WTC11 (cell line): ENCODE measurements around the gene SPATA12. TPM values are rescaled to one million over a fixed set of nuclear protein-coding genes. Genes with fewer than 3 reads are reported as not detected.

Source experiments
- ATAC-seq: fragments of 200-7000 bp; cut with Tn5 transposase; 2 replicates; pipeline ENCODE4 v1.10.0; 2021; ENCODE audit warnings: mild to moderate bottlenecking, moderate library complexity
- CTCF ChIA-PET: fragments of 300-600 bp; sonication (Branson Sonifier 250); formaldehyde crosslinking; loops from one replicate; lab custom pipeline; 2021; ENCODE audit warnings: antibody characterized with exemption; lab: Charles Lee
- POLR2A ChIA-PET: fragments of 350-600 bp; sonication (Branson Sonifier 250); formaldehyde crosslinking; loops from one replicate; lab custom pipeline; 2021; ENCODE audit warnings: antibody characterized with exemption; lab: Charles Lee
- DNase-seq: peaks from one replicate; pipeline ENCODE4 v3.0.0; 2021; ENCODE audit warnings: low spot score
- H3K27ac Mint-ChIP-seq: 2 replicates; pipeline ENCODE4 v1.8.0; 2021; ENCODE audit warnings: mixed read lengths
- H3K27me3 Mint-ChIP-seq: 2 replicates; pipeline ENCODE4 v1.8.0; 2021; ENCODE audit warnings: low read depth, mild to moderate bottlenecking, moderate library complexity, mixed read lengths
- H3K36me3 Mint-ChIP-seq: 2 replicates; pipeline ENCODE4 v1.8.0; 2021; ENCODE audit warnings: mixed read lengths
- H3K4me1 Mint-ChIP-seq: 2 replicates; pipeline ENCODE4 v1.8.0; 2022; ENCODE audit warnings: mixed read lengths
- H3K4me3 Mint-ChIP-seq: 2 replicates; pipeline ENCODE4 v1.8.0; 2021; ENCODE audit warnings: mild to moderate bottlenecking, moderate library complexity, mixed read lengths
- H3K9me3 Mint-ChIP-seq: 2 replicates; pipeline ENCODE4 v1.8.0; 2021; ENCODE audit warnings: mixed read lengths
- CBFB ChIP-seq: sonication (generic); formaldehyde crosslinking; IDR thresholded peaks from 2 replicates; pipeline ENCODE4 v1.8.1; 2022; ENCODE audit warnings: mild to moderate bottlenecking, low read depth, missing genetic modification reagents
- CREM ChIP-seq: sonication (generic); formaldehyde crosslinking; IDR thresholded peaks from 2 replicates; pipeline ENCODE4 v1.8.1; 2022; ENCODE audit warnings: mild to moderate bottlenecking, missing genetic modification reagents, moderate library complexity
- FOXJ3 ChIP-seq: sonication (generic); formaldehyde crosslinking; IDR thresholded peaks from 2 replicates; pipeline ENCODE4 v1.9.0; 2021; ENCODE audit warnings: missing genetic modification reagents, mild to moderate bottlenecking, borderline replicate concordance
- FOXK1 ChIP-seq: sonication (generic); formaldehyde crosslinking; IDR thresholded peaks from 2 replicates; pipeline ENCODE4 v1.8.0; 2022; ENCODE audit warnings: mild to moderate bottlenecking, moderate library complexity, missing genetic modification reagents
- GTF2I ChIP-seq: fragments of 250-450 bp; sonication (Bioruptor Pico); conservative IDR thresholded peaks from 2 replicates; pipeline ENCODE4 v1.4.0; 2021; ENCODE audit warnings: mild to moderate bottlenecking
- MYBL2 ChIP-seq: sonication (generic); formaldehyde crosslinking; IDR thresholded peaks from 2 replicates; pipeline ENCODE4 v1.8.1; 2023; ENCODE audit warnings: mild to moderate bottlenecking, moderate library complexity, missing genetic modification reagents
- NFATC4 ChIP-seq: fragments of 250-450 bp; sonication (Bioruptor Pico); IDR thresholded peaks from 2 replicates; pipeline ENCODE4 v1.9.0; 2021; ENCODE audit warnings: mild to moderate bottlenecking
- NFE2L1 ChIP-seq: sonication (generic); formaldehyde crosslinking; IDR thresholded peaks from 2 replicates; pipeline ENCODE4 v1.8.1; 2023; ENCODE audit warnings: missing genetic modification reagents
- OVOL2 ChIP-seq: fragments of 250-450 bp; sonication (Bioruptor Pico); IDR thresholded peaks from 2 replicates; pipeline ENCODE4 v1.9.0; 2021; ENCODE audit warnings: mild to moderate bottlenecking, borderline replicate concordance
- SMAD3 ChIP-seq: sonication (generic); formaldehyde crosslinking; IDR thresholded peaks from 2 replicates; pipeline ENCODE4 v1.8.0; 2022; ENCODE audit warnings: missing genetic modification reagents, mild to moderate bottlenecking, borderline replicate concordance
- SMAD4 ChIP-seq: sonication (generic); formaldehyde crosslinking; IDR thresholded peaks from 2 replicates; pipeline ENCODE4 v1.8.0; 2022; ENCODE audit warnings: mild to moderate bottlenecking, missing genetic modification reagents
- SP1 ChIP-seq: sonication (generic); formaldehyde crosslinking; conservative IDR thresholded peaks from 2 replicates; pipeline ENCODE4 v1.8.1; 2022; ENCODE audit warnings: missing genetic modification reagents
- TP53 ChIP-seq: sonication (generic); formaldehyde crosslinking; IDR thresholded peaks from 2 replicates; pipeline ENCODE4 v1.8.1; 2023; ENCODE audit warnings: mild to moderate bottlenecking, missing genetic modification reagents
- total RNA-seq: library from RNA; stranded (reverse); gene quantifications from 3 replicates; pipeline ENCODE4 v1.2.3, GENCODE V29; 2021
- TF ChIP-seq, protein P1 (sequence below): sonication (generic); formaldehyde crosslinking; IDR thresholded peaks from 2 replicates; pipeline ENCODE4 v1.8.0; 2023; ENCODE audit warnings: missing genetic modification reagents, mild to moderate bottlenecking, borderline replicate concordance
- TF ChIP-seq, protein P2 (sequence below): sonication (generic); formaldehyde crosslinking; IDR thresholded peaks from 2 replicates; pipeline ENCODE4 v1.8.0; 2023; ENCODE audit warnings: missing genetic modification reagents
- TF ChIP-seq, protein P3 (sequence below): fragments of 250-450 bp; sonication (Bioruptor Pico); IDR thresholded peaks from 2 replicates; pipeline ENCODE4 v1.9.0; 2021; ENCODE audit warnings: moderate library complexity, mild to moderate bottlenecking, inconsistent platforms, borderline replicate concordance
- TF ChIP-seq, protein P4 (sequence below): fragments of 250-450 bp; sonication (Bioruptor Pico); IDR thresholded peaks from 2 replicates; pipeline ENCODE4 v1.9.0; 2021; ENCODE audit warnings: mild to moderate bottlenecking
- TF ChIP-seq, protein P5 (sequence below): sonication (generic); formaldehyde crosslinking; IDR thresholded peaks from 2 replicates; pipeline ENCODE4 v1.8.0; 2022; ENCODE audit warnings: missing genetic modification reagents
- TF ChIP-seq, protein P6 (sequence below): sonication (generic); formaldehyde crosslinking; IDR thresholded peaks from 2 replicates; pipeline ENCODE4 v1.8.1; 2022; ENCODE audit warnings: missing genetic modification reagents, borderline replicate concordance
- TF ChIP-seq, protein P7 (sequence below): sonication (generic); formaldehyde crosslinking; IDR thresholded peaks from 2 replicates; pipeline ENCODE4 v1.8.1; 2022; ENCODE audit warnings: low read depth, missing genetic modification reagents, borderline replicate concordance

Gene SPATA12
- total RNA-seq, 1 experiment from 2014 or later: 0.39 TPM

DNA sequence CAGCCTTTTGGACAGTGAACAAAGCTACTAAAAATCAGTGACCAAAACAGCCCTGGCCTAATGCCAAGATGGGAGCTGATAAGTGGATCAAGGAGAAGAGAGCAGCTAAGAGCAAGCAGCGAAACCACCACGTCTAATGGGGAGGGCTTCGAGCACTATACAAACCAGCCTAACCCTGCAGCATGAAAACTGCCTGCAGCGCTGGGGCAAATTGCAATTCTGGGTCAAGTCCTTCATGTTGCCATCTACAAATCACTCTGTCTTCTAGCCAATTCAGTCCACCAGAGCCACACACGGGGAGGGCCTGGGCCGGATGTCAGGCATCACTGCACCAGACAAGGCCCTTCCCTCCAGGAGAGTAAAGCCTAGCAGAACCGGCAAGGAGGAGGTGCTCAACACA is 30.5 kb upstream of the SPATA12 start:
- no peak for TF ChIP-seq OVOL2 (CRISPR knock-in tag)
- TF ChIP-seq, protein P1, sequence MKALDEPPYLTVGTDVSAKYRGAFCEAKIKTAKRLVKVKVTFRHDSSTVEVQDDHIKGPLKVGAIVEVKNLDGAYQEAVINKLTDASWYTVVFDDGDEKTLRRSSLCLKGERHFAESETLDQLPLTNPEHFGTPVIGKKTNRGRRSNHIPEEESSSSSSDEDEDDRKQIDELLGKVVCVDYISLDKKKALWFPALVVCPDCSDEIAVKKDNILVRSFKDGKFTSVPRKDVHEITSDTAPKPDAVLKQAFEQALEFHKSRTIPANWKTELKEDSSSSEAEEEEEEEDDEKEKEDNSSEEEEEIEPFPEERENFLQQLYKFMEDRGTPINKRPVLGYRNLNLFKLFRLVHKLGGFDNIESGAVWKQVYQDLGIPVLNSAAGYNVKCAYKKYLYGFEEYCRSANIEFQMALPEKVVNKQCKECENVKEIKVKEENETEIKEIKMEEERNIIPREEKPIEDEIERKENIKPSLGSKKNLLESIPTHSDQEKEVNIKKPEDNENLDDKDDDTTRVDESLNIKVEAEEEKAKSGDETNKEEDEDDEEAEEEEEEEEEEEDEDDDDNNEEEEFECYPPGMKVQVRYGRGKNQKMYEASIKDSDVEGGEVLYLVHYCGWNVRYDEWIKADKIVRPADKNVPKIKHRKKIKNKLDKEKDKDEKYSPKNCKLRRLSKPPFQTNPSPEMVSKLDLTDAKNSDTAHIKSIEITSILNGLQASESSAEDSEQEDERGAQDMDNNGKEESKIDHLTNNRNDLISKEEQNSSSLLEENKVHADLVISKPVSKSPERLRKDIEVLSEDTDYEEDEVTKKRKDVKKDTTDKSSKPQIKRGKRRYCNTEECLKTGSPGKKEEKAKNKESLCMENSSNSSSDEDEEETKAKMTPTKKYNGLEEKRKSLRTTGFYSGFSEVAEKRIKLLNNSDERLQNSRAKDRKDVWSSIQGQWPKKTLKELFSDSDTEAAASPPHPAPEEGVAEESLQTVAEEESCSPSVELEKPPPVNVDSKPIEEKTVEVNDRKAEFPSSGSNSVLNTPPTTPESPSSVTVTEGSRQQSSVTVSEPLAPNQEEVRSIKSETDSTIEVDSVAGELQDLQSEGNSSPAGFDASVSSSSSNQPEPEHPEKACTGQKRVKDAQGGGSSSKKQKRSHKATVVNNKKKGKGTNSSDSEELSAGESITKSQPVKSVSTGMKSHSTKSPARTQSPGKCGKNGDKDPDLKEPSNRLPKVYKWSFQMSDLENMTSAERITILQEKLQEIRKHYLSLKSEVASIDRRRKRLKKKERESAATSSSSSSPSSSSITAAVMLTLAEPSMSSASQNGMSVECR (CRISPR knock-in tag): no peak
- TF ChIP-seq, protein P2, sequence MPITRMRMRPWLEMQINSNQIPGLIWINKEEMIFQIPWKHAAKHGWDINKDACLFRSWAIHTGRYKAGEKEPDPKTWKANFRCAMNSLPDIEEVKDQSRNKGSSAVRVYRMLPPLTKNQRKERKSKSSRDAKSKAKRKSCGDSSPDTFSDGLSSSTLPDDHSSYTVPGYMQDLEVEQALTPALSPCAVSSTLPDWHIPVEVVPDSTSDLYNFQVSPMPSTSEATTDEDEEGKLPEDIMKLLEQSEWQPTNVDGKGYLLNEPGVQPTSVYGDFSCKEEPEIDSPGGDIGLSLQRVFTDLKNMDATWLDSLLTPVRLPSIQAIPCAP: no peak
- TF ChIP-seq, protein P3, sequence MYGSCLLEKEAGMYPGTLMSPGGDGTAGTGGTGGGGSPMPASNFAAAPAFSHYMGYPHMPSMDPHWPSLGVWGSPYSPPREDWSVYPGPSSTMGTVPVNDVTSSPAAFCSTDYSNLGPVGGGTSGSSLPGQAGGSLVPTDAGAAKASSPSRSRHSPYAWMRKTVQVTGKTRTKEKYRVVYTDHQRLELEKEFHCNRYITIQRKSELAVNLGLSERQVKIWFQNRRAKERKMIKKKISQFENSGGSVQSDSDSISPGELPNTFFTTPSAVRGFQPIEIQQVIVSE: no peak
- TF ChIP-seq NFATC4 (CRISPR knock-in tag): no peak
- TF ChIP-seq SMAD4 (CRISPR knock-in tag): no peak
- TF ChIP-seq CREM (CRISPR knock-in tag): no peak
- TF ChIP-seq FOXJ3 (CRISPR knock-in tag): no peak
- TF ChIP-seq GTF2I (CRISPR knock-in tag): no peak
- no peak for TF ChIP-seq NFE2L1 (CRISPR knock-in tag)
- no peak for TF ChIP-seq FOXK1 (CRISPR knock-in tag)
- no peak for TF ChIP-seq MYBL2 (CRISPR knock-in tag)
- TF ChIP-seq, all 79 proteins: peak for 0
- Mint-ChIP-seq H3K36me3 (peaks cover 4% of the 10 kb centered on the region), H3K9me3 (no peaks in the 10 kb centered on the region), H3K27ac (peak overlapping the region; percentile 34; the same call in 1 of the 2 replicates), H3K27me3 (no peaks in the 10 kb centered on the region), H3K4me3 (no peak overlapping the region), H3K4me1 (no peaks in the 10 kb centered on the region)
- ATAC-seq (no peak), DNase-seq (no peak)
- CTCF ChIA-PET: no interaction called here
- POLR2A ChIA-PET: no interaction called here

DNA sequence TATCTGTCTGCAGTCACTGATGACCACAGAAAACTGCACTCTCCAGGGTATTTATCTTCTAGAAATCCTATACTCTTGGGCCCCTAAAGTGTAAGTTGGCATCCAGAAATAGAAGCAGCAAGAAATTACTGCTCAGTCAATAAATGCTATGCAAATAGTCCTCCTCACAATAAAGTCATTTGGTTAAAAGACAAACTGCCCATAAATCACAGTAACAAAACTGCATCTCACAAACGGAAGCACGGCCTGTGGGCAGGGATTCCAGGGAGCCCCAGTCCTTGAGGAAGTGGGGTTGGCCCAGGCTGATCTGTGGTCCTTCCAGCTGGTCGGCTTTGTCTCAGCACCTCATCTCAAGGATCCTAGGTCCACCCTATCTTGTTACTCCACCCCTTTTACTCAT is 29.7 kb upstream of the SPATA12 start:
- Mint-ChIP-seq H3K4me3 (no peak overlapping the region), H3K36me3 (peaks cover 4% of the 10 kb centered on the region), H3K27ac (no peak overlapping the region), H3K27me3 (no peaks in the 10 kb centered on the region), H3K9me3 (no peaks in the 10 kb centered on the region), H3K4me1 (no peaks in the 10 kb centered on the region)
- ChIA-PET POLR2A (no interaction called here), CTCF (no interaction called here)
- ATAC-seq (no peak), DNase-seq (no peak)
- TF ChIP-seq, protein P4, sequence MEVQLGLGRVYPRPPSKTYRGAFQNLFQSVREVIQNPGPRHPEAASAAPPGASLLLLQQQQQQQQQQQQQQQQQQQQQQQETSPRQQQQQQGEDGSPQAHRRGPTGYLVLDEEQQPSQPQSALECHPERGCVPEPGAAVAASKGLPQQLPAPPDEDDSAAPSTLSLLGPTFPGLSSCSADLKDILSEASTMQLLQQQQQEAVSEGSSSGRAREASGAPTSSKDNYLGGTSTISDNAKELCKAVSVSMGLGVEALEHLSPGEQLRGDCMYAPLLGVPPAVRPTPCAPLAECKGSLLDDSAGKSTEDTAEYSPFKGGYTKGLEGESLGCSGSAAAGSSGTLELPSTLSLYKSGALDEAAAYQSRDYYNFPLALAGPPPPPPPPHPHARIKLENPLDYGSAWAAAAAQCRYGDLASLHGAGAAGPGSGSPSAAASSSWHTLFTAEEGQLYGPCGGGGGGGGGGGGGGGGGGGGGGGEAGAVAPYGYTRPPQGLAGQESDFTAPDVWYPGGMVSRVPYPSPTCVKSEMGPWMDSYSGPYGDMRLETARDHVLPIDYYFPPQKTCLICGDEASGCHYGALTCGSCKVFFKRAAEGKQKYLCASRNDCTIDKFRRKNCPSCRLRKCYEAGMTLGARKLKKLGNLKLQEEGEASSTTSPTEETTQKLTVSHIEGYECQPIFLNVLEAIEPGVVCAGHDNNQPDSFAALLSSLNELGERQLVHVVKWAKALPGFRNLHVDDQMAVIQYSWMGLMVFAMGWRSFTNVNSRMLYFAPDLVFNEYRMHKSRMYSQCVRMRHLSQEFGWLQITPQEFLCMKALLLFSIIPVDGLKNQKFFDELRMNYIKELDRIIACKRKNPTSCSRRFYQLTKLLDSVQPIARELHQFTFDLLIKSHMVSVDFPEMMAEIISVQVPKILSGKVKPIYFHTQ (CRISPR knock-in tag): no peak
- TF ChIP-seq, protein P3: no peak
- TF ChIP-seq TP53 (CRISPR knock-in tag) (no peak), SP1 (CRISPR knock-in tag) (no peak), SMAD3 (no peak), CBFB (CRISPR knock-in tag) (no peak)
- TF ChIP-seq, protein P5, sequence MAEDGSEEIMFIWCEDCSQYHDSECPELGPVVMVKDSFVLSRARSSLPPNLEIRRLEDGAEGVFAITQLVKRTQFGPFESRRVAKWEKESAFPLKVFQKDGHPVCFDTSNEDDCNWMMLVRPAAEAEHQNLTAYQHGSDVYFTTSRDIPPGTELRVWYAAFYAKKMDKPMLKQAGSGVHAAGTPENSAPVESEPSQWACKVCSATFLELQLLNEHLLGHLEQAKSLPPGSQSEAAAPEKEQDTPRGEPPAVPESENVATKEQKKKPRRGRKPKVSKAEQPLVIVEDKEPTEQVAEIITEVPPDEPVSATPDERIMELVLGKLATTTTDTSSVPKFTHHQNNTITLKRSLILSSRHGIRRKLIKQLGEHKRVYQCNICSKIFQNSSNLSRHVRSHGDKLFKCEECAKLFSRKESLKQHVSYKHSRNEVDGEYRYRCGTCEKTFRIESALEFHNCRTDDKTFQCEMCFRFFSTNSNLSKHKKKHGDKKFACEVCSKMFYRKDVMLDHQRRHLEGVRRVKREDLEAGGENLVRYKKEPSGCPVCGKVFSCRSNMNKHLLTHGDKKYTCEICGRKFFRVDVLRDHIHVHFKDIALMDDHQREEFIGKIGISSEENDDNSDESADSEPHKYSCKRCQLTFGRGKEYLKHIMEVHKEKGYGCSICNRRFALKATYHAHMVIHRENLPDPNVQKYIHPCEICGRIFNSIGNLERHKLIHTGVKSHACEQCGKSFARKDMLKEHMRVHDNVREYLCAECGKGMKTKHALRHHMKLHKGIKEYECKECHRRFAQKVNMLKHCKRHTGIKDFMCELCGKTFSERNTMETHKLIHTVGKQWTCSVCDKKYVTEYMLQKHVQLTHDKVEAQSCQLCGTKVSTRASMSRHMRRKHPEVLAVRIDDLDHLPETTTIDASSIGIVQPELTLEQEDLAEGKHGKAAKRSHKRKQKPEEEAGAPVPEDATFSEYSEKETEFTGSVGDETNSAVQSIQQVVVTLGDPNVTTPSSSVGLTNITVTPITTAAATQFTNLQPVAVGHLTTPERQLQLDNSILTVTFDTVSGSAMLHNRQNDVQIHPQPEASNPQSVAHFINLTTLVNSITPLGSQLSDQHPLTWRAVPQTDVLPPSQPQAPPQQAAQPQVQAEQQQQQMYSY (CRISPR knock-in tag): no peak
- TF ChIP-seq, protein P6, sequence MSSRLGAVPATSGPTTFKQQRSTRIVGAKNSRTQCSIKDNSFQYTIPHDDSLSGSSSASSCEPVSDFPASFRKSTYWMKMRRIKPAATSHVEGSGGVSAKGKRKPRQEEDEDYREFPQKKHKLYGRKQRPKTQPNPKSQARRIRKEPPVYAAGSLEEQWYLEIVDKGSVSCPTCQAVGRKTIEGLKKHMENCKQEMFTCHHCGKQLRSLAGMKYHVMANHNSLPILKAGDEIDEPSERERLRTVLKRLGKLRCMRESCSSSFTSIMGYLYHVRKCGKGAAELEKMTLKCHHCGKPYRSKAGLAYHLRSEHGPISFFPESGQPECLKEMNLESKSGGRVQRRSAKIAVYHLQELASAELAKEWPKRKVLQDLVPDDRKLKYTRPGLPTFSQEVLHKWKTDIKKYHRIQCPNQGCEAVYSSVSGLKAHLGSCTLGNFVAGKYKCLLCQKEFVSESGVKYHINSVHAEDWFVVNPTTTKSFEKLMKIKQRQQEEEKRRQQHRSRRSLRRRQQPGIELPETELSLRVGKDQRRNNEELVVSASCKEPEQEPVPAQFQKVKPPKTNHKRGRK: no peak
- TF ChIP-seq, protein P7, sequence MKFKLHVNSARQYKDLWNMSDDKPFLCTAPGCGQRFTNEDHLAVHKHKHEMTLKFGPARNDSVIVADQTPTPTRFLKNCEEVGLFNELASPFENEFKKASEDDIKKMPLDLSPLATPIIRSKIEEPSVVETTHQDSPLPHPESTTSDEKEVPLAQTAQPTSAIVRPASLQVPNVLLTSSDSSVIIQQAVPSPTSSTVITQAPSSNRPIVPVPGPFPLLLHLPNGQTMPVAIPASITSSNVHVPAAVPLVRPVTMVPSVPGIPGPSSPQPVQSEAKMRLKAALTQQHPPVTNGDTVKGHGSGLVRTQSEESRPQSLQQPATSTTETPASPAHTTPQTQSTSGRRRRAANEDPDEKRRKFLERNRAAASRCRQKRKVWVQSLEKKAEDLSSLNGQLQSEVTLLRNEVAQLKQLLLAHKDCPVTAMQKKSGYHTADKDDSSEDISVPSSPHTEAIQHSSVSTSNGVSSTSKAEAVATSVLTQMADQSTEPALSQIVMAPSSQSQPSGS (CRISPR knock-in tag): no peak
